ENCODE data around the gene RNU6-7. TPM values are rescaled to one million over a fixed set of nuclear protein-coding genes. Genes with fewer than 3 reads are reported as not detected.

RNU6-7 gene
- total and polyA plus RNA-seq, 2 donors (not counting 1 experiment from before 2014, with no cell fraction given): not detected

DNA sequence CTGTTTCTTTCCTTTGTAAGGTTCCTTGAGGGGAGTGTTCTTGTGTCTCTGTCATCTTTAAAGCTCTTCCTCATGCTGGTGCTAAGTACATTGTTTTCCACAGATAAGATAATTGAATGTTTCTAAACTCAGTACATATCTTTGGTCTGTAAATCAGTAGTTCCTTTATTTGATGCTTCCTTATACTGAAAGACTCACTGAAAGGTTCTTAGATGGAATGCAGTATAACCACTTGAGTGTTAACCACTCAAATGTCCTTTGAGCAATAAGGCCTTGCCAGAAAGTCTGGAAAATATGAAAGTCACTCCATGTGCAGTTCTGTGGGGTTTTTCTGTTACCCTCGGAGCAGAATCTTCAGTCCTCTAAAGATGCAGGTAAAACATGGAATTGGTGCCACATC lies 24.2 kb downstream of the RNU6-7 start:
- Histone ChIP-seq H3K27ac (ENCODE audit: insufficient read depth, low read length) (no peak overlapping the region), H3K9me3 (ENCODE audit: control insufficient read depth, insufficient read depth, low read depth, low read length) (no peaks in the 10 kb centered on the region), H3K36me3 (ENCODE audit: control insufficient read depth, insufficient read depth, low read length) (no peaks in the 10 kb centered on the region), H4K20me1 (ENCODE audit: control insufficient read depth, extremely low read depth, insufficient read depth, low read length) (no peaks in the 10 kb centered on the region), H3K4me1 (ENCODE audit: control insufficient read depth, extremely low read depth, insufficient read depth, low read length) (peaks cover 6% of the 10 kb centered on the region), H3K4me3 (replicated peaks in 1 of 4; ENCODE audit: control extremely low read depth in 1 of 4, insufficient read depth in 1 of 4, low read depth in 3 of 4, low read length in 4 of 4) (no peak overlapping the region), H3K27me3 (ENCODE audit: control insufficient read depth, insufficient read depth, low read length) (no peaks in the 10 kb centered on the region), H3K9ac (ENCODE audit: insufficient read depth, low read length) (no peak overlapping the region), H3K4me2 (ENCODE audit: extremely low read depth, insufficient read depth, low read length) (no peak overlapping the region), H2AFZ (ENCODE audit: low read length) (no peak overlapping the region), H3K79me2 (ENCODE audit: control insufficient read depth, insufficient read depth, low read length) (no peaks in the 10 kb centered on the region)
- TF ChIP-seq EZH2 (IDR thresholded peaks at IDR 0.05; ENCODE audit: low read length, missing control alignments): no peak
- TF ChIP-seq, protein P1, sequence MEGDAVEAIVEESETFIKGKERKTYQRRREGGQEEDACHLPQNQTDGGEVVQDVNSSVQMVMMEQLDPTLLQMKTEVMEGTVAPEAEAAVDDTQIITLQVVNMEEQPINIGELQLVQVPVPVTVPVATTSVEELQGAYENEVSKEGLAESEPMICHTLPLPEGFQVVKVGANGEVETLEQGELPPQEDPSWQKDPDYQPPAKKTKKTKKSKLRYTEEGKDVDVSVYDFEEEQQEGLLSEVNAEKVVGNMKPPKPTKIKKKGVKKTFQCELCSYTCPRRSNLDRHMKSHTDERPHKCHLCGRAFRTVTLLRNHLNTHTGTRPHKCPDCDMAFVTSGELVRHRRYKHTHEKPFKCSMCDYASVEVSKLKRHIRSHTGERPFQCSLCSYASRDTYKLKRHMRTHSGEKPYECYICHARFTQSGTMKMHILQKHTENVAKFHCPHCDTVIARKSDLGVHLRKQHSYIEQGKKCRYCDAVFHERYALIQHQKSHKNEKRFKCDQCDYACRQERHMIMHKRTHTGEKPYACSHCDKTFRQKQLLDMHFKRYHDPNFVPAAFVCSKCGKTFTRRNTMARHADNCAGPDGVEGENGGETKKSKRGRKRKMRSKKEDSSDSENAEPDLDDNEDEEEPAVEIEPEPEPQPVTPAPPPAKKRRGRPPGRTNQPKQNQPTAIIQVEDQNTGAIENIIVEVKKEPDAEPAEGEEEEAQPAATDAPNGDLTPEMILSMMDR (conservative IDR thresholded peaks at IDR 0.05 in 1 of 2, IDR thresholded peaks at IDR 0.05 in 1 of 2; ENCODE audit: low read depth in 1 of 2, low read length in 2 of 2): no peak
- DNase-seq (ENCODE audit: low read depth in 2 of 2): peak in 1 of 2 donors; percentile 58

DNA sequence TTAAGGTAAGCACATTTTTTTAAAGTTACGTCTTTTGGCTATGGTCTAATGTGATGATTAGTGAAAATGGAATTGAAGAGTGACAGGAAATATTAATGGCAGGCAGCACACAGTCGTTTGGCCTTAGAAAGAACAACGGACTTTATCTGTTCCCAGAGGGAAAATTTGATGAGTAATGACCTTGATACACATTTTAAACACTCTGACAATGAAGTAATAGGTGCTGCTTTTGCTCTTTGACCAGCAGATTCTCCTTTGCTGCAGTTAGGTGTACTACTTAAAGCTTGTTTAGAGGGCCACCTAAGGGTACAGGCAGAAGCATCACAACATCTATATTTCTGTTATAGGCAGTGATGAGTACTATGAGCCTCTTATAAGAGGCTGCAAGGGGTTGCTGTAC lies 28.3 kb downstream of the RNU6-7 start:
- peak in 1 of 2 donors; percentile 93 for DNase-seq (ENCODE audit: low read depth in 2 of 2)
- Histone ChIP-seq H4K20me1 (ENCODE audit: control insufficient read depth, extremely low read depth, insufficient read depth, low read length) (no peaks in the 10 kb centered on the region), H3K79me2 (ENCODE audit: control insufficient read depth, insufficient read depth, low read length) (no peaks in the 10 kb centered on the region), H3K9me3 (ENCODE audit: control insufficient read depth, insufficient read depth, low read depth, low read length) (no peaks in the 10 kb centered on the region), H3K4me2 (ENCODE audit: extremely low read depth, insufficient read depth, low read length) (no peak overlapping the region), H3K36me3 (ENCODE audit: control insufficient read depth, insufficient read depth, low read length) (no peaks in the 10 kb centered on the region), H3K27me3 (ENCODE audit: control insufficient read depth, insufficient read depth, low read length) (no peaks in the 10 kb centered on the region), H2AFZ (ENCODE audit: low read length) (no peak overlapping the region), H3K27ac (ENCODE audit: insufficient read depth, low read length) (no peak overlapping the region), H3K9ac (ENCODE audit: insufficient read depth, low read length) (no peak overlapping the region), H3K4me1 (ENCODE audit: control insufficient read depth, extremely low read depth, insufficient read depth, low read length) (peaks cover 6% of the 10 kb centered on the region), H3K4me3 (replicated peaks in 1 of 4; ENCODE audit: control extremely low read depth in 1 of 4, insufficient read depth in 1 of 4, low read depth in 3 of 4, low read length in 4 of 4) (no peak overlapping the region)
- TF ChIP-seq EZH2 (IDR thresholded peaks at IDR 0.05; ENCODE audit: low read length, missing control alignments): no peak

GRCh38 chr14:32230695-32231280 lies 28.9 kb downstream of the RNU6-7 start:
- Histone ChIP-seq H3K4me1 (ENCODE audit: control insufficient read depth, extremely low read depth, insufficient read depth, low read length) (peaks cover 6% of the 10 kb centered on the region), H3K9ac (ENCODE audit: insufficient read depth, low read length) (no peak overlapping the region), H2AFZ (ENCODE audit: low read length) (no peak overlapping the region), H3K4me2 (ENCODE audit: extremely low read depth, insufficient read depth, low read length) (no peak overlapping the region), H3K4me3 (replicated peaks in 1 of 4; ENCODE audit: control extremely low read depth in 1 of 4, insufficient read depth in 1 of 4, low read depth in 3 of 4, low read length in 4 of 4) (no peak overlapping the region), H3K79me2 (ENCODE audit: control insufficient read depth, insufficient read depth, low read length) (no peaks in the 10 kb centered on the region), H4K20me1 (ENCODE audit: control insufficient read depth, extremely low read depth, insufficient read depth, low read length) (no peaks in the 10 kb centered on the region), H3K9me3 (ENCODE audit: control insufficient read depth, insufficient read depth, low read depth, low read length) (no peaks in the 10 kb centered on the region), H3K27ac (ENCODE audit: insufficient read depth, low read length) (no peak overlapping the region), H3K36me3 (ENCODE audit: control insufficient read depth, insufficient read depth, low read length) (no peaks in the 10 kb centered on the region), H3K27me3 (ENCODE audit: control insufficient read depth, insufficient read depth, low read length) (no peaks in the 10 kb centered on the region)
- no peak for TF ChIP-seq EZH2 (IDR thresholded peaks at IDR 0.05; ENCODE audit: low read length, missing control alignments)
- TF ChIP-seq, protein P1 (conservative IDR thresholded peaks at IDR 0.05 in 1 of 2, IDR thresholded peaks at IDR 0.05 in 1 of 2; ENCODE audit: low read depth in 1 of 2, low read length in 2 of 2): no peak
- DNase-seq (ENCODE audit: low read depth in 2 of 2): peak; percentile 37 to 95

Data from fibroblast of lung (primary cell).